SK-N-SH (cell line): Measurements from ENCODE around the gene CALCOCO2. TPM values are rescaled to one million over a fixed set of nuclear protein-coding genes. Genes with fewer than 3 reads are reported as not detected.

Source experiments
- CTCF ChIA-PET: fragments of 300-600, 350-600 bp; formaldehyde crosslinking; extraction: SDS; loops from one replicate; lab custom pipeline; 2021; lab: Yijun Ruan, JAX
- POLR2A ChIA-PET: fragments of 350-600 bp; sonication (Branson Sonifier 250); formaldehyde crosslinking; extraction: SDS; loops from one replicate; lab custom pipeline; 2020; ENCODE audit warnings: antibody characterized with exemption, inconsistent platforms; lab: Yijun Ruan, JAX
- DNase-seq: peaks from one replicate; pipeline ENCODE4 v3.0.0; 2012
- H2AFZ ChIP-seq: fragments of 200-600 bp; sonication (generic); 2 replicates; pipeline ENCODE4 v1.8.1; 2016; ENCODE audit warnings: antibody characterized with exemption, mild to moderate bottlenecking, low read depth
- H3F3A ChIP-seq: fragments of 200-600 bp; sonication (generic); replicated peaks from 2 replicates; pipeline ENCODE3; 2016; ENCODE audit warnings: antibody characterized with exemption, mild to moderate bottlenecking; ENCODE audit not compliant: insufficient read depth
- H3K27ac ChIP-seq, 2 experiments: fragments of 200-500 bp in 1 of 2; fragments of 200-600 bp in 1 of 2; sonication (Bioruptor generic) in 1 of 2; sonication (generic), shearing (Covaris generic) in 1 of 2; 2 replicates each; pipeline versions ENCODE4 v1.5.1 to v1.6.1; 2014 to 2016; ENCODE audit warnings: low read depth in 2 of 2, inconsistent platforms in 1 of 2, low read length in 1 of 2, mild to moderate bottlenecking in 1 of 2, mixed read lengths in 1 of 2
- H3K27me3 ChIP-seq: fragments of 200-600 bp; sonication (generic), shearing (Covaris generic); 2 replicates; pipeline ENCODE4 v1.6.1; 2016; ENCODE audit warnings: mixed run types; ENCODE audit not compliant: insufficient read depth
- H3K36me3 ChIP-seq, 2 experiments: fragments of 200-500 bp in 1 of 2; fragments of 200-600 bp in 1 of 2; sonication (Bioruptor generic) in 1 of 2; sonication (generic) in 1 of 2; replicated peaks in 1 of 2; 2 replicates each; pipeline versions ENCODE3 to v1.5.1; 2014 to 2016; ENCODE audit warnings: low read length in 1 of 2, mild to moderate bottlenecking in 1 of 2; ENCODE audit not compliant: insufficient read depth in 2 of 2, control insufficient read depth in 1 of 2
- H3K4me1 ChIP-seq, 2 experiments: fragments of 200-500 bp in 1 of 2; fragments of 200-600 bp in 1 of 2; sonication (Bioruptor generic) in 1 of 2; sonication (generic), shearing (Covaris generic) in 1 of 2; 2 replicates each; pipeline versions ENCODE4 v1.5.1 to v1.6.1; 2014 to 2016; ENCODE audit warnings: low read depth in 1 of 2, low read length in 1 of 2, mixed run types in 1 of 2; ENCODE audit not compliant: insufficient read depth in 2 of 2, control insufficient read depth in 1 of 2
- H3K4me2 ChIP-seq: fragments of 200-600 bp; sonication (generic), shearing (Covaris generic); 2 replicates; pipeline ENCODE4 v1.6.1; 2017; ENCODE audit warnings: mixed run types
- H3K4me3 ChIP-seq, 2 experiments: fragments of 200-500 bp in 1 of 2; fragments of 200-600 bp in 1 of 2; sonication (Bioruptor generic) in 1 of 2; sonication (generic), shearing (Covaris generic) in 1 of 2; 2 replicates each; pipeline versions ENCODE4 v1.5.1 to v1.8.1; 2014 to 2016; ENCODE audit warnings: low read depth in 2 of 2, inconsistent platforms in 1 of 2, low read length in 1 of 2, mild to moderate bottlenecking in 1 of 2, mixed read lengths in 1 of 2, moderate library complexity in 1 of 2
- H3K79me2 ChIP-seq: fragments of 200-600 bp; sonication (generic); 2 replicates; pipeline ENCODE4 v1.8.1; 2017; ENCODE audit warnings: mild to moderate bottlenecking; ENCODE audit not compliant: insufficient read depth
- H3K9ac ChIP-seq: fragments of 200-600 bp; sonication (generic); 2 replicates; pipeline ENCODE4 v1.6.1; 2017; ENCODE audit warnings: mixed run types
- H3K9me2 ChIP-seq: fragments of 200-600 bp; sonication (generic); 2 replicates; pipeline ENCODE4 v1.6.1; 2017; ENCODE audit warnings: mixed run types
- H3K9me3 ChIP-seq: fragments of 200-600 bp; sonication (generic); 2 replicates; pipeline ENCODE4 v1.6.1; 2017; ENCODE audit warnings: mixed run types, mild to moderate bottlenecking, moderate library complexity
- H4K20me1 ChIP-seq: fragments of 200-600 bp; sonication (generic); 2 replicates; pipeline ENCODE4 v1.6.1; 2017; ENCODE audit warnings: mild to moderate bottlenecking, mixed run types; ENCODE audit not compliant: insufficient read depth
- CHD2 ChIP-seq: fragments of 150-350 bp; IDR thresholded peaks from 2 replicates; pipeline ENCODE4 v1.6.1; 2018; ENCODE audit warnings: low read length; ENCODE audit not compliant: partially characterized antibody
- ELF1 ChIP-seq: IDR thresholded peaks from 2 replicates; pipeline ENCODE4 v1.4.0; 2012
- FOXJ3 ChIP-seq: sonication (generic); formaldehyde crosslinking; IDR thresholded peaks from 2 replicates; pipeline ENCODE4 v1.5.1; 2020; ENCODE audit warnings: mild to moderate bottlenecking, missing genetic modification reagents
- MAX ChIP-seq: IDR thresholded peaks from 2 replicates; pipeline ENCODE4 v1.4.0; 2012; ENCODE audit warnings: low read depth
- MXI1 ChIP-seq: IDR thresholded peaks from 2 replicates; pipeline ENCODE4 v1.6.1; 2012; ENCODE audit warnings: mild to moderate bottlenecking, low read depth, low read length, improper control_type of control experiment
- NFIC ChIP-seq: IDR thresholded peaks from 2 replicates; pipeline ENCODE4 v1.4.0; 2012; ENCODE audit warnings: borderline replicate concordance
- NRF1 ChIP-seq: IDR thresholded peaks from 2 replicates; pipeline ENCODE4 v1.6.1; 2012; ENCODE audit warnings: low read depth, mild to moderate bottlenecking, low read length
- POLR2AphosphoS5 ChIP-seq: IDR thresholded peaks from 2 replicates; pipeline ENCODE4 v1.6.1; 2012; ENCODE audit warnings: low read depth, low read length
- RCOR1 ChIP-seq: fragments of 150-350 bp; IDR thresholded peaks from 2 replicates; pipeline ENCODE4 v1.6.1; 2017; ENCODE audit warnings: antibody characterized with exemption, low read length
- RFX5 ChIP-seq: IDR thresholded peaks from 2 replicates; pipeline ENCODE4 v1.6.1; 2012; ENCODE audit warnings: mild to moderate bottlenecking, improper control_type of control experiment, low read length
- RXRA ChIP-seq: IDR thresholded peaks from 2 replicates; pipeline ENCODE4 v1.4.0; 2012; ENCODE audit warnings: low read depth, mild to moderate bottlenecking, borderline replicate concordance
- SMC3 ChIP-seq: IDR thresholded peaks from 2 replicates; pipeline ENCODE4 v1.6.1; 2012; ENCODE audit warnings: low read depth, low read length, improper control_type of control experiment
- USF1 ChIP-seq: IDR thresholded peaks from 2 replicates; pipeline ENCODE4 v1.4.0; 2012; ENCODE audit warnings: low read depth, borderline replicate concordance
- USF2 ChIP-seq: fragments of 150-350 bp; IDR thresholded peaks from 2 replicates; pipeline ENCODE4 v1.6.1; 2017; ENCODE audit warnings: antibody characterized with exemption, low read length, low read depth, borderline replicate concordance
- YY1 ChIP-seq: IDR thresholded peaks from 2 replicates; pipeline ENCODE4 v1.4.0; 2012; ENCODE audit warnings: low read depth, mild to moderate bottlenecking
- ZBTB33 ChIP-seq: IDR thresholded peaks from 2 replicates; pipeline ENCODE4 v1.4.0; 2012; ENCODE audit warnings: low read depth, borderline replicate concordance
- WGBS: methylation state at CpG from one replicate; pipeline ENCODE4 v1.1.6; 2017; ENCODE audit warnings: low lambda C conversion rate; 5-methylcytosine and 5-hydroxymethylcytosine counted together
- polyA plus RNA-seq, 3 experiments: library from polyadenylated mRNA; depleted of rRNA; stranded (reverse); fragments of >200 nt; gene quantifications; 2 replicates each; pipeline ENCODE4 v1.2.3, GENCODE V29; 2012

Gene CALCOCO2
- polyA plus RNA-seq, 1 of the 3 experiments (the other 2 are of a cell fraction): 49.9 TPM

GRCh38 chr17:48816774-48817590, 13.9 kb upstream of the CALCOCO2 start, which contains the start of gene TTLL6:
Gene TTLL6, minus strand, starts transcription at chr17:48817229. Its CDS starts 157 bp downstream, at chr17:48817072.
- CTCF ChIA-PET: interaction anchor here (1.1 to 26.7 kb wide), 14 partner anchors 9 to 218 kb away, joined by 3 to 1196 read pairs (median 6); partner anchors contain the start of gene PRAC2
- no peaks in the 10 kb centered on the region for H3K9me3 ChIP-seq
- peak; percentile 61 for TF ChIP-seq MXI1
- no peak for TF ChIP-seq NFIC
- peak; percentile 37; the same call in 1 of the 2 replicates for TF ChIP-seq NRF1
- peak; percentile 97 for DNase-seq
- peaks cover 16% of the 10 kb centered on the region for H3F3A ChIP-seq
- H3K9ac ChIP-seq: no peak within 1 kb of the TSS
- WGBS: 5% methylated on average over 55 of the region's 64 CpGs
- H2AFZ ChIP-seq: peak within 1 kb of the TSS; percentile 71; the same call in 1 of the 2 replicates
- POLR2A ChIA-PET: no interaction called here
- peak within 1 kb of the TSS; percentile 82 for H3K4me2 ChIP-seq
- peak within 1 kb of the TSS; percentile 45 to 62 for H3K4me3 ChIP-seq
- H3K27me3 ChIP-seq: peaks cover 35% of the 10 kb centered on the region; the same call in 1 of the 2 replicates
- H3K79me2 ChIP-seq: no peaks in the 10 kb centered on the region
- H3K36me3 ChIP-seq: no peaks in the 10 kb centered on the region
- no peak within 1 kb of the TSS for H3K27ac ChIP-seq
- no peaks in the 10 kb centered on the region for H4K20me1 ChIP-seq
- H3K4me1 ChIP-seq: peaks cover 0 to 9% of the 10 kb centered on the region in 2 experiments; a peak in 1 of 4 replicates
- no peaks in the 10 kb centered on the region for H3K9me2 ChIP-seq

- Histone ChIP-seq H3K27ac (no peak overlapping the region), H3K4me2 (no peak overlapping the region), H3K36me3 (no peaks in the 10 kb centered on the region), H4K20me1 (no peaks in the 10 kb centered on the region), H3K9me3 (no peaks in the 10 kb centered on the region), H3K4me1 (peaks cover 0 to 9% of the 10 kb centered on the region in 2 experiments; a peak in 1 of 4 replicates), H3K4me3 (no peak overlapping the region), H3K27me3 (peaks cover 21% of the 10 kb centered on the region; the same call in 1 of the 2 replicates), H2AFZ (no peak overlapping the region), H3K9me2 (no peaks in the 10 kb centered on the region), H3K79me2 (no peaks in the 10 kb centered on the region), H3K9ac (no peak overlapping the region), H3F3A (peaks cover 18% of the 10 kb centered on the region)
- ChIA-PET CTCF (interaction anchor here (0.6 to 26.7 kb wide), 9 partner anchors 12 to 217 kb away, joined by 3 to 1196 read pairs (median 3); no protein-coding TSS in a partner anchor), POLR2A (no interaction called here)
- WGBS: 69% methylated on average over 9 of the region's 9 CpGs
- DNase-seq: peak; percentile 32
- TF ChIP-seq RXRA (no peak), MXI1 (no peak), CHD2 (no peak), POLR2AphosphoS5 (no peak), USF1 (no peak), SMC3 (no peak)
These were observed 12.4 kb upstream of the CALCOCO2 start for GRCh38 chr17:48818361-48818841.

- Histone ChIP-seq H3K9ac (no peak overlapping the region), H3K4me3 (no peak overlapping the region), H3K27ac (no peak overlapping the region), H3K9me2 (no peaks in the 10 kb centered on the region), H3K27me3 (peaks cover 12% of the 10 kb centered on the region; the same call in 1 of the 2 replicates), H3K9me3 (no peaks in the 10 kb centered on the region), H3K79me2 (no peaks in the 10 kb centered on the region), H4K20me1 (no peaks in the 10 kb centered on the region), H3K4me1 (peaks cover 0 to 9% of the 10 kb centered on the region in 2 experiments; a peak in 1 of 4 replicates), H2AFZ (no peak overlapping the region), H3K36me3 (no peaks in the 10 kb centered on the region), H3F3A (peaks cover 25% of the 10 kb centered on the region), H3K4me2 (no peak overlapping the region)
- 50% methylated on average over 11 of the region's 11 CpGs for WGBS
- DNase-seq: no peak
- ChIA-PET CTCF (interaction anchor here (1.3 to 26.7 kb wide), 4 partner anchors 14 to 213 kb away, joined by 3 to 1196 read pairs (median 6); no protein-coding TSS in a partner anchor), POLR2A (no interaction called here)
- TF ChIP-seq YY1 (no peak), ZBTB33 (no peak), RFX5 (no peak), RCOR1 (no peak), SMC3 (no peak), ELF1 (no peak), USF2 (no peak), FOXJ3 (CRISPR knock-in tag) (no peak), MAX (no peak), MXI1 (no peak)
These were observed 11.4 kb upstream of the CALCOCO2 start for GRCh38 chr17:48819466-48819865.
